Thoracic aorta (tissue), 2 donors: ENCODE measurements around the gene BCAN. TPM values are rescaled to one million over a fixed set of nuclear protein-coding genes. Genes with fewer than 3 reads are reported as not detected.
"Not testable (repeated sequence)": the region's sequence is repeated elsewhere in the genome, so short reads cannot be mapped to it uniquely, and the experiment has no call there.

Experiments
- ATAC-seq: fragments of 150-250 bp; one replicate; pipeline ENCODE4 v1.8.0; 2017; ENCODE audit warnings: low read depth; ENCODE audit not compliant: insufficient number of reproducible peaks, low FRiP score
- DNase-seq: peaks from one replicate; pipeline ENCODE4 v3.0.0-alpha.2; 2020; ENCODE audit warnings: low spot score
- H3K27ac ChIP-seq, 2 donors: fragments of 200-600 bp; sonication (generic); 1 replicate in 1 of 2; 2 replicates in 1 of 2; pipeline ENCODE4 v1.5.1; 2016; ENCODE audit warnings: mild to moderate bottlenecking in 2 of 2, moderate library complexity in 2 of 2
- H3K27me3 ChIP-seq: fragments of 200-600 bp; sonication (generic); replicated peaks from 2 replicates; pipeline ENCODE4 v1.6.0; 2016; ENCODE audit warnings: mild to moderate bottlenecking; ENCODE audit not compliant: insufficient read depth
- H3K36me3 ChIP-seq: fragments of 200-600 bp; sonication (generic); one replicate; pipeline ENCODE4 v1.5.1; 2016
- H3K4me1 ChIP-seq, 2 donors: fragments of 200-600 bp; sonication (generic); 1 replicate in 1 of 2; 2 replicates in 1 of 2; pipeline versions ENCODE4 v1.5.1 to v1.6.0; 2016; ENCODE audit warnings: low read depth in 2 of 2, mild to moderate bottlenecking in 1 of 2; ENCODE audit not compliant: control insufficient read depth in 1 of 2
- H3K4me3 ChIP-seq: fragments of 200-600 bp; sonication (generic); 2 replicates; pipeline ENCODE4 v1.5.1; 2016; ENCODE audit warnings: mild to moderate bottlenecking
- H3K9me3 ChIP-seq: fragments of 200-600 bp; sonication (generic); 2 replicates; pipeline ENCODE4 v1.5.1; 2016
- CTCF ChIP-seq: fragments of 200-600 bp; sonication (generic); IDR thresholded peaks from one replicate; pipeline ENCODE4 v1.5.1; 2019; ENCODE audit warnings: antibody characterized with exemption
- total RNA-seq, 2 donors: library from RNA; depleted of rRNA; stranded (reverse); fragments of >200 nt; gene quantifications; one replicate each; pipeline versions ENCODE4 v1.1.0 to v1.2.3, GENCODE V29; 2016

Gene BCAN
- total RNA-seq, 2 donors from 2014 or later, result 0.54 to 0.99 TPM

DNA sequence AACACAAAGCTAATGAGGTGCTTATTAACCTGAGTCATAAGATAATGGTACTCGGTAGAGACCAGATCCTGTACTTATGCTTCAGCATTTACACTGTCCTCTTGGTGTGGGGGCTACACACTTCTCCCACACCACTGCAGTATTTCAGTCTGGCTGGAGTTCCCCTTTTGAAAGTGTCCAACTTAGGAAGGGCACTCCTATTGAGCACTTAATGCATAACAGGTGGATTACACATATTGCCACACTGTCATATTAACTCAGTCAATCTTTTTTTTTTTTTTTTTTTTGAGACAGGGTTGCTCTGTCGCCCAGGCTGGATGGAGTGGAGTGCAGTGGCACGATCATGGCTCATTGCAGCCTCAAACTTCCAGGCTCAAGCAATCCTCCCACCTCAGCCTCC, 42.1 kb upstream of the BCAN start:
- Histone ChIP-seq H3K36me3 (peaks cover 7% of the 10 kb centered on the region), H3K9me3 (no peaks in the 10 kb centered on the region), H3K4me1 (peaks cover 7 to 16% of the 10 kb centered on the region in 2 donors), H3K27ac (no peak overlapping the region), H3K27me3 (no peaks in the 10 kb centered on the region), H3K4me3 (no peak overlapping the region)
- ATAC-seq (no peak), DNase-seq (no peak)
- TF ChIP-seq CTCF, result no peak

DNA sequence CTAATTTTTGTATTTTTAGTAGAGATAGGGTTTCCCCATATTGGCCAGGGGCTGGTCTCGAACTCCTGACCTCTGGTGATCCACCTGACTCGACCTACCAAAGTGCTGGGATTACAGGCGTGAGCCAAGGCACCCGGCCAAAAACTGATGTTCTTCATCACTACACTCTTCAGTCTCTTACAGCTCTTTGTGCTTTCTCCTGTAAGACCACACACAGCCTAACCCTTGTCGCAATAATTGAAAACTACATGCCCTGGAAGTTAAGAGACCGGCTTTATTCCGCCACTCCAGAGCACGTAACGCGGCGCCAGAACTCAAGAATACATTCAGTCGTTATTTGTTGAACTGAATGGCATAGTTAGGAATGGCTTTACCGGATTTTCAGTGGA, 41.2 kb upstream of the BCAN start:
- TF ChIP-seq CTCF, result no peak
- no peaks in the 10 kb centered on the region for H3K9me3 ChIP-seq
- DNase-seq (no peak), ATAC-seq (no peak)
- H3K4me3 ChIP-seq, result peak overlapping the region; percentile 74
- no peaks in the 10 kb centered on the region for H3K27me3 ChIP-seq
- H3K4me1 ChIP-seq, result peaks cover 7 to 16% of the 10 kb centered on the region in 2 donors
- H3K36me3 ChIP-seq, result peaks cover 7% of the 10 kb centered on the region
- peak overlapping the region; percentile 44 to 75 for H3K27ac ChIP-seq

DNA sequence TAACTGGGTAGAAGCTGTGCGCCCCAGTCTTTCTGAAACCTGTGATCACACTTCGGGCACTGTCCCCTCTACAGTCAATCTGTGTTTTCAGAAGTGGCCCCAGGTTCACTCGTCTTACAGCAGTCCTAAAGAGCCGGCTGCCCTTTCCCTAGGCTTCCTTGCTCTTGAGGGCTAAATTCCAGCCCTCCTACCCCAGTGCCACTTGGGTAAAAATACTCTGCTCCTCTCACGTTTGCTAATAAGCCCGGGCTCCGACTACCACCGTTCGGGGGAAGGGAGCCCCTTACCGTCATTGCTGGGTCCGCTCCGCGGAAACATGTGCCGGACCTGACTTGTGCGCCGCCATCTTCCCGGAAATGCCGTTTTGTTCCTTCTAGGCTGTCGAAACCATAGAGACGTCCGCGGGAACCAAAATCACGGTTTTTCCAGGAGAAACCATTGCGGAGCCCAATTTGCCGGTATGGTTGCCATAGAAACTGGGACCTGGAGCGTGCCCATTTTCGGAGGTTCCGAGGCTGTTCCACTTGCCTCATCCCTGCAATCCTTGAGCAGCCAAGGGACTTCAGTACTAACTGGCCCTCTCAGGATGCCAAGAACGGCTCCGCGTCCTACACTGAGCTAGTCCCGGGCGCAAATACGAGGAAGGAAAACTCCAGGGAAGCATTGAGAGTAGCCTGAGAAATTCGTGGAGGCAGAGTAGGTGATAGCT, 40.6 kb upstream of the BCAN start, which contains the start of gene GPATCH4:
Gene GPATCH4, minus strand, starts transcription at position 358 of the 709 bp plus-strand sequence.
- peak within 1 kb of the TSS; percentile 74 for H3K4me3 ChIP-seq
- H3K9me3 ChIP-seq, result no peaks in the 10 kb centered on the region
- peaks cover 7 to 16% of the 10 kb centered on the region in 2 donors for H3K4me1 ChIP-seq
- peak within 1 kb of the TSS; percentile 44 to 75 for H3K27ac ChIP-seq
- DNase-seq (peak; percentile 58), ATAC-seq (peak; percentile 95)
- H3K27me3 ChIP-seq, result no peaks in the 10 kb centered on the region
- peaks cover 3% of the 10 kb centered on the region for H3K36me3 ChIP-seq
- TF ChIP-seq CTCF, result no peak

DNA sequence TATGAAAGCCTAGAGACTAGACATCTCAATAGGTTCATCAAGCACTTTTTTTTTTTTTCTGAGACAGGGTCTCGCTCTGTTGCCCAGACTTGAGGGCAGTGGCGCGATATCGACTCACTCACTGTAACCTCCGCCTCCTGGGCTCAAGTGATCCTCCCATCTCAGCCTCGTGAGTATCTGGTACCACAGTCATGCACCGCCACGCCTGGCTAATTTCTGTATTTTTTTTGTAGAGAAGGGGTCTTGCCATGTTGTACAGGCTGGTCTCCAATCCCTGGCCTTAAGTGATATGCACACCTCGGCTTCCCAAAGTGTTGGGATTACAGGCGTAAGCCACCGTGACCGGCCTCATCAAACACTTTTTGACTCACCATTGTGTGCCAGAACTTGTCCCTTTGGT, 40.0 kb upstream of the BCAN start:
- Histone ChIP-seq H3K27ac (peak overlapping the region; percentile 44 to 75), H3K9me3 (no peaks in the 10 kb centered on the region), H3K4me1 (peaks cover 7 to 16% of the 10 kb centered on the region in 2 donors), H3K4me3 (peak overlapping the region; percentile 74), H3K36me3 (no peaks in the 10 kb centered on the region), H3K27me3 (no peaks in the 10 kb centered on the region)
- no peak for DNase-seq
- no peak for TF ChIP-seq CTCF
- no peak for ATAC-seq

GRCh38 chr1:156602557-156602993, 39.3 kb upstream of the BCAN start:
- TF ChIP-seq CTCF, result no peak
- Histone ChIP-seq H3K4me3 (no peak overlapping the region), H3K27ac (no peak overlapping the region), H3K27me3 (no peaks in the 10 kb centered on the region), H3K9me3 (no peaks in the 10 kb centered on the region), H3K4me1 (peaks cover 7 to 16% of the 10 kb centered on the region in 2 donors), H3K36me3 (no peaks in the 10 kb centered on the region)
- ATAC-seq (no peak), DNase-seq (no peak)

DNA sequence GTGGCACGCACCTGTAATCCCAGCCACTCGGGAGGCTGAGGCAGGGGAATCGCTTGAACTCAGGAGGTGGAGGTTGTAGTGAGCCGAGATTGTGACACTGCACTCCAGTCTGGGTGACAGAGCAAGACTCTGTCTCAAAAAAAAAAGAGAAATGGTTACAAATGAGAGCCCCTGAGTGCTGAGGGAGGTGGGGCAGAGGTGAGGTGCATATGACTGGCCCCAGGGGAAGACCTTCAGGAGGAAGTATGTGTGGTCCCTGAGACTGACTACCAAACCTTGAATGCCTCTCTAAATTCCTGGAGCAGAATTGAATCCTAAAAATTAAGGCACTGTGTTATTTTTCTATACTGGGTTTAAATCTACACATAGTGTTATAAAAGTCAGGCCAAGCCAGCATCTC, 34.6 kb upstream of the BCAN start:
- not testable (repeated sequence) for DNase-seq, H3K4me1 ChIP-seq, ATAC-seq, H3K27ac ChIP-seq, H3K4me3 ChIP-seq, H3K9me3 ChIP-seq, H3K36me3 ChIP-seq, H3K27me3 ChIP-seq
